ENCODE measurements around the gene FBXO33.

- TF ChIP-seq CTCF (IDR thresholded peaks at IDR 0.05) (no peak), EP300 (IDR thresholded peaks at IDR 0.05) (no peak), POLR2AphosphoS5 (IDR thresholded peaks at IDR 0.05) (no peak), POLR2A (IDR thresholded peaks at IDR 0.05) (no peak)
Measured at GRCh38 chr14:39456702-39457250, 24.5 kb upstream of the FBXO33 start.
